Testis (tissue), 2 donors: ENCODE results near the gene ZBED1.

Source experiments
- POLR2A ChIP-seq: fragments of 450-650 bp; IDR thresholded peaks from one replicate; pipeline ENCODE4 v1.6.1; 2017; ENCODE audit warnings: antibody characterized with exemption, mild to moderate bottlenecking, moderate library complexity
- TF ChIP-seq, protein P1 (sequence below), 3 experiments: fragments of 450-650 bp in 2 of 3; fragments of 200-600 bp in 1 of 3; sonication (generic) in 1 of 3; IDR thresholded peaks; one replicate each; pipeline ENCODE4 v1.5.1; 2016 to 2019; ENCODE audit warnings: antibody characterized with exemption in 3 of 3, mild to moderate bottlenecking in 2 of 3, moderate library complexity in 1 of 3

DNA sequence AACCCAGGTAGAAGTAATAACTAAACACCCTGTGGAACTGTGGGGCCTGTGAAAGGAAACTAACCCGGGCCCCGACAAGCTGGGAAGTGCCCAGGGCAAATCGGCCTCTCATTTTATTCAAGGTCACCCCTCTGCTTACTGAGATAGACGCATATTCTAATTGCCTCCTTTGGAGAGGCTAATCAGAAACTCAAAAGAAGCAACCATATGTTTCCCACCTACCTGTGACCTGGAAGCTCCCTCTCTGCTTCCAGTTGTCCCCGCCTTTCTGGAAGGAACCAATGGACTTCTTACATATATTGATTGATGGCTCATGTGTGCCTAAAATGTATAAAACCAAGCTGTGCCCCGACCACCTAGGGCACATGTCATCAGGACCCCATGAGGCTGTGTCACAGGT, 23.1 kb upstream of the ZBED1 start:
- TF ChIP-seq, protein P1, sequence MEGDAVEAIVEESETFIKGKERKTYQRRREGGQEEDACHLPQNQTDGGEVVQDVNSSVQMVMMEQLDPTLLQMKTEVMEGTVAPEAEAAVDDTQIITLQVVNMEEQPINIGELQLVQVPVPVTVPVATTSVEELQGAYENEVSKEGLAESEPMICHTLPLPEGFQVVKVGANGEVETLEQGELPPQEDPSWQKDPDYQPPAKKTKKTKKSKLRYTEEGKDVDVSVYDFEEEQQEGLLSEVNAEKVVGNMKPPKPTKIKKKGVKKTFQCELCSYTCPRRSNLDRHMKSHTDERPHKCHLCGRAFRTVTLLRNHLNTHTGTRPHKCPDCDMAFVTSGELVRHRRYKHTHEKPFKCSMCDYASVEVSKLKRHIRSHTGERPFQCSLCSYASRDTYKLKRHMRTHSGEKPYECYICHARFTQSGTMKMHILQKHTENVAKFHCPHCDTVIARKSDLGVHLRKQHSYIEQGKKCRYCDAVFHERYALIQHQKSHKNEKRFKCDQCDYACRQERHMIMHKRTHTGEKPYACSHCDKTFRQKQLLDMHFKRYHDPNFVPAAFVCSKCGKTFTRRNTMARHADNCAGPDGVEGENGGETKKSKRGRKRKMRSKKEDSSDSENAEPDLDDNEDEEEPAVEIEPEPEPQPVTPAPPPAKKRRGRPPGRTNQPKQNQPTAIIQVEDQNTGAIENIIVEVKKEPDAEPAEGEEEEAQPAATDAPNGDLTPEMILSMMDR (IDR thresholded peaks at IDR 0.05), result no peak
- TF ChIP-seq POLR2A, result no peak
